Renal cortical epithelial cell (primary cell): ENCODE measurements around the gene FAM13A. TPM values are rescaled to one million over a fixed set of nuclear protein-coding genes. Genes with fewer than 3 reads are reported as not detected.
A peak's percentile ranks its signal among the peaks of the same experiment; 100 is the strongest.
"Not testable (repeated sequence)": the region's sequence is repeated elsewhere in the genome, so short reads cannot be mapped to it uniquely, and the experiment has no call there.

Experiments
- DNase-seq: peaks from one replicate; pipeline ENCODE4 v3.0.0-alpha.2; 2011; ENCODE audit warnings: low read depth
- total RNA-seq: library from RNA; depleted of rRNA; stranded (reverse); fragments of >200 nt; gene quantifications from 2 replicates; pipeline ENCODE4 v1.2.3, GENCODE V29; 2014

Gene FAM13A
- total RNA-seq, 1 donor from 2014 or later = 22.9 TPM

DNA sequence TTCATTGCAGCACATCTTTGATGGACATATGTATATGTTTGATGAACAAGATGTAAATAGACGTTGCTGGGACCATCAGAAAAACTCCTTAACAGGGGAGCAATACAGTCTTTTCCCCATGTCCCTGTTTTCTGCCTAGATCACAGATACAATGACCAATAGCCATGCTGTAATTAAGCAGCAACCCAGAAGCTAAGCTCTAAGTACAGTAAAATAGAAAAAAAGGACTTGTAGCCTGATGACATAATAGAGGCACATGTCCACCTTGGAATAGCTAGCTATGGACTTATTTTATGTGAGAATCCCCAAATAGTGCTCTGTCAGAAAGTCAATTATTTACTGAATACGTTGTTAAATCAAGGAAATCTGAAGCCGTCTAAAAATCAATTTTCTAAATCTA lies 14.9 kb downstream of the FAM13A start:
- no peak for DNase-seq

- no peak for DNase-seq
These were observed 17.2 kb downstream of the FAM13A start for GRCh38 chr4:89039730-89040338.

GRCh38 chr4:89036535-89036934 lies 20.4 kb downstream of the FAM13A start:
- DNase-seq = no peak

DNA sequence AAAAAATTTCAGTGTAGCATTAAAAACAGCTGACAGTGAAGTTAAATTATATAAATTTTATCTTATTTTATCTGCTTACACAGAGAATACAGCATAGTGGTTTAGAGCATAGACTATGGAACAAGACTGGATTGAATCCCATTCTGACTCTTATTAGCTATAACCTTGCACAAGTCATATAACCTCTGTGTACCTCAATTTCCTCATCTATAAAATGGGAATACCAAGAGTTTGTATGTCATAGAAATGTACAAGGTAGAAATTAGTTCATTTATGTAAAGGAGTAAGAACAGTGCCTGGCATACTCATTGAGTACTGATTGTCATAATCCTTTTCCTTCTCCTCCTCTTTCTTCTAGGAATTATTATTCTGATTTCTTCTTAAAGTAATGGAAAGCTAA lies 25.7 kb downstream of the FAM13A start:
- no peak for DNase-seq

DNA sequence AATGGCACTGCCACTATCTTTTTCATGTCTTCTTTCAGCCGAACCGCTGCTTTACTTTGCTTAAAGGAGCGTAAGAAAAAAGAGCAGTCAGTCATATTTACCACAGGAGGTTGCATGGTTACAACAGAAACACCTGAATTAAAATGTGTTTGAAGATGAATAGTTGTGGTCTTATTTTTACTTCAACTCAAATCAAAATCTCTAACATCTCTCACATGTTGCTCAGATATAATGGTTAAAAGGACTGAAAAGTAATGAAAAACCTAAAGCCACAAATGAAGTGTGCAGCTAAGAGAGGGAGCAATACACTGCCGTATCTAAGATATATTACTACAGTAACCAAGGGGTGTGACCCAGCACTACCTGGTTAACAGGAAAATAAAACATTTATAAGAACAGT lies 27.4 kb downstream of the FAM13A start:
- no peak for DNase-seq

- no peak for DNase-seq
These were observed 30.4 kb downstream of the FAM13A start for GRCh38 chr4:89026542-89026941.

DNA sequence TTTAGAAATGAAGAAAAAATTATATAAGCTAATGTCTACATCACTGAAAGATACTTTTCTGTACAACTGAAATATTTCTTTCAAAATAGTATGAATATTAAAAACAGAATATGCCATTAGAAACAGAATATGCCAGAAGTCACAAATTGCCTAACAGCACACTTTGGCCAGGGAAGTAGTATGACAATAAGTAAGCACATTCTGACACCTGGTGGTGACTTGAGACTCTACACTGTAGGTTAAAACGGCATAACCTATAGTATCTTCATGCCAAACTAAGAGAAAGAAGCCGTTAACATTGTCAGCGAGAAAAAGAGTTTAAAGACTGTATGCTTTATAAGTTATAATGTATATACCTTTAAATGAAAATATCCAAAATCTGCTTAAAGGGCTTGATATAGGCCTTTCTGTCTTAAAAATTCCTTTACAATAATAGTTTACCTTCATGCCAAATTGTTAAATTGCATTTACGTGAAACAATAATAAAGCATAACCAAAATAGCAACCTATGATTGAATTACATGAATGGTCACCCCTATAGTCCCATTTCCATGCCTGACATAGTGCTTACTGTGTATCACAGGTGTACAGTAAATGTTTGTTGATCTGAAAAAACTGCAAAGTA lies 32.8 kb downstream of the FAM13A start:
- peak; percentile 75 for DNase-seq

DNA sequence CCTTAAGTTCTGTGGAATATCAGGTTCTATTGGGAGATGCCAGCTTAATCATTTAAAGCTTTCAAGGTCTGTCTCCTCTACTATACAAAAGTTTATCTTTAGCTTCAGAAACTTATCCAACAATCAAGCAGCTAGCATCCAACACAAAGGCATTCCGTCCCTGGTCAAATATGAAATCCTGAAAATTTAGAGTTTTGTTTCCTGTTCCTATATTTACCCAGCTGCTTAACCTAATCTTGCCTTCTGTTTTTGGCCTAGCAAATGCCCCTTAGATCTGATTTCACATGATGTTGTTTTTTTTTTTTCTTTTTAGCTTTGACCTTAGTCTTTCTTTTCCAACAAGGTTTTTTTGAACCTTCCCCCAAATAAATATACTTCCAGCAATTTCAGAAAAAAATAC lies 33.8 kb downstream of the FAM13A start:
- DNase-seq = no peak

GRCh38 chr4:89022426-89023128 lies 34.4 kb downstream of the FAM13A start:
- DNase-seq = no peak

- DNase-seq = no peak
These were observed 35.3 kb downstream of the FAM13A start for GRCh38 chr4:89021684-89022083.

DNA sequence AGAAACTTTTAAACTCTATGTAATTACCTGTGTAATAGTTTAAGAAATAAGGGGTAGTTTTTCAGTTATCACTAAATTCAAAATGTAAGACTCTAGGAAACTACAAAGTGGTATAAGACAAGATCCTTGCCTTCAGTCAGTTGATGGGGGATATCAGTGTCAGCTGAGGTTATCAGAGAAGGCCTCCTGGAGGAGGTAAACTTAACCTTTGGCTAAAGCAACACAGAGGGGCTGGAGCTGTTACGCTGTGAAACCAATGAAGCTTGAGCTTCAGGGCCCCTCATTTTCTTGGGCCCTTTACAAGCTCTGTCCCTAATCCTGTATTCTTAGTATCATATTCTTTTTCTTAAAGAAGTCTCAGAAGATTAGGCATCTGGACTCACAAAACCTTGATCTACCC lies 35.9 kb downstream of the FAM13A start:
- no peak for DNase-seq

DNA sequence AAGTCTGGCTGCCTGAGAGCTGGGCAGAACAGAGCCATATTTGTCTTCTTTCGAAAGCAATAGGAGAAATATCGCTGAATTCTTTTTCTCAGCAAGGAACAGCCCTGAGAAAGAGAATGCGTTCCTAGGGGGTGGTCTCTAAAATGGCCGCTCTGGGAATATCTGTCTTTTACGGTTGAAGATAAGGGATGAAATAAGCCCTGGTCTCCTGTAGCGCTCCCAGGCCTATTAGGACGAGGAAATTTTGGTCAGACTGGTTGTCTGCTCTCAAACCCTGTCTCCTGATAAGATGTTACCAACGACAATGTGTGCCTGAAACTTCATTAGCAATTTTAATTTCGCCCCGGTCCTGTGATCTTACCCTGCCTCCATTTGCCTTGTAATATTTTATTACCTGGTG lies 42.1 kb downstream of the FAM13A start:
- DNase-seq = not testable (repeated sequence)

- no peak for DNase-seq
These were observed 47.1 kb downstream of the FAM13A start for GRCh38 chr4:89009761-89010369.

DNA sequence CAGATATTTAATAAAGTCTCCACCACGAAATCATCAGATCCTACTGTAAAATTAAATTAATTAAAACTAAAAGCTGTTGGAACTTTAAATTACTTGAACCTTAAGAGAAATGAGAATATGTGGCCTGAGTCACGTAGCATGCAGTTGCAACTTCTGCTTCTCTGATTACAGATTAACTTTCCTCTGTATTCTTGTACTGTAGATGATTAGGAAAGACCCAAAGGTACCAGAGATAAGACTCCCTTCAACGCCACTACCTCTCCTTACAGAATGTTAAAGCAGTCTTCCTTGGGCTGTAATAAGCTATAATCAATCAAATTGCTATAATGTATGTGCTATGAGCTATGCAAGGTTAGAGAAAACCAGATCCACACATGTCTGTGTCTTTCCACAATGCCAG lies 47.9 kb downstream of the FAM13A start:
- DNase-seq = peak; percentile 20

- DNase-seq = no peak
These were observed 48.8 kb downstream of the FAM13A start for GRCh38 chr4:89008166-89008565.

GRCh38 chr4:89007338-89007939 lies 49.5 kb downstream of the FAM13A start:
- no peak for DNase-seq

DNA sequence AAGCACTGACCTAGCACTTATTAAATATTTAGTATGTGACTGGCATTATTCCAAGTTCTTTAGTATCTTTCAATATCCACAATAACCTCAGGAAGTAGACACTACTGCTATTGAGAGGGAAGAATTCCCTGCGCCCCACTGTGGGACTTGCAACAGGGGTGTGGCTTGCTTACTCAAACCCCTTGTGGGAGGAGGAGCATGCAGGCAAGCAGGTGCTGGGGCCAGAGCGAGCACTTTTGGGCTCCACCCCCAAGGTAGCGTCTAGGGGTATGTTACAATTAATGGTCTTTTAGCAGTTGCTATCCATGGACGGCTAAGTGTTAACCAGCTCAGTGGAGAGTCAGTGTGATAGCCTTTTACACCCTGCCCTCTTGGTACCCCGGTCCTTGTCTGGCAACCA lies 50.7 kb downstream of the FAM13A start:
- DNase-seq = no peak

DNA sequence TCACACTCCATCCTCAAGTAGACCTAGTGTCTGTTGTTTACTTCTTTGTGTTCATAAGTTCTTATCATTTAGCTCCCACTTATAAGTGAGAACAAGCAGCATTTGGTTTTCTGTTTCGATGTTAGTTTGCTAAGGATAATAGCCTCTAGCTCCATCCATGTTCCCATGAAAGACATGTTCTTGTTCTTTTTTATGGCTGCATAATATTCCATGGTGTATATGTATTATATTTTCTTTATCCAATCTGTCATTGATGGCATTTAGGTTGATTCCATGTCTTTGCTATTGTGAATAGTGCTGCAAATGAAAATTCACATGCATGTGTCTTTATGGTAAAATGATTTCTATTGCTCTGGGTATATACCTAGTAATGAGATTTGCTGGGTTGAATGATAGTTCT lies 51.9 kb downstream of the FAM13A start:
- DNase-seq = not testable (repeated sequence)

DNA sequence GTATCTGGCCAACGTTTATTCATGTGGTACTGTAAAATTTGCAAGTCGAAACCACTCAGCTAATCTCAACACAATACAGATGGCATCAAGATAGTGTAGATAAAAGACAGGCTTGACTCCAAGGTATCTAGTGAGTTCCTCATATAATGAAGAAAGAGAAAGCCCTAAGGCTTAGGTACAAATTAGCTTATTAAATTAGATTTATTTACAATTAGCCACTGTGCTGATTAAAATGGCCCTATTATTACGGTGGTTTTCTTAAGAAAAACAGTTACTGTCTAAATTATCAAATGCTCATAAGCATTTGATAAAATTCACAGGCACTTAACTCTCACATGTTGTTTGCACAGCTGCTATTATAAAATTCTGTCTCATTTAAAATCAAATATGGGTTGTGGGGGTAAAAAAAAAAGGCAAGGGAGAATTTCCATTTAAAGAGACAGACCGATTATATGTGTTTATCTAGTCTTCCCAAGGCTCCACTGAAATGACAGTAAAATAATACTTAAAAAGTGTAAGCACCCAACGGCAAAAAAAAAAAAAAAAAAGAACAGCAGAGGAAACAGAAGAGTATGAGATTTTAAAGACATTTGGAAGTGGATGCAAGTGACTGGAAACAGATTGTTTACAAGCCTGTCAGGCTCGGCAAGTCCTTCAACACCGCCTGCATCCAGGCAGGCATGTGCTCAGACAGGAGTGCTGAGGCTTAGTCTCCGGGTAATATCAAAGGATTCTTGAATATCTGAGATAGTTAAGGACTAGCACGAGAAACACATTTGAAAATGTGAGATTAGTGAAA lies 55.1 kb downstream of the FAM13A start:
- no peak for DNase-seq

GRCh38 chr4:89000844-89001360 lies 56.1 kb downstream of the FAM13A start:
- peak; percentile 59 for DNase-seq

- DNase-seq = no peak
These were observed 56.6 kb downstream of the FAM13A start for GRCh38 chr4:89000382-89000781.
